H1 (cell line): ENCODE measurements around the gene PNMA8B. TPM values are rescaled to one million over a fixed set of nuclear protein-coding genes. Genes with fewer than 3 reads are reported as not detected.

Experiments used
- ATF2 ChIP-seq: IDR thresholded peaks from 2 replicates; pipeline ENCODE4 v1.6.1; 2012; ENCODE audit warnings: low read length, inconsistent platforms
- BRCA1 ChIP-seq: IDR thresholded peaks from 2 replicates; pipeline ENCODE4 v1.6.1; 2012; ENCODE audit warnings: low read depth, low read length, improper control_type of control experiment
- GABPA ChIP-seq: IDR thresholded peaks from 2 replicates; pipeline ENCODE4 v1.6.1; 2011; ENCODE audit warnings: mild to moderate bottlenecking, low read length, moderate library complexity, borderline replicate concordance; ENCODE audit not compliant: insufficient read depth
- RXRA ChIP-seq: IDR thresholded peaks from 2 replicates; pipeline ENCODE4 v1.6.1; 2011; ENCODE audit warnings: low read depth, mild to moderate bottlenecking, low read length, moderate library complexity; ENCODE audit not compliant: insufficient read depth
- SIX5 ChIP-seq: IDR thresholded peaks from 2 replicates; pipeline ENCODE4 v1.6.1; 2011; ENCODE audit warnings: mild to moderate bottlenecking, low read depth, low read length
- SP4 ChIP-seq: IDR thresholded peaks from 2 replicates; pipeline ENCODE4 v1.6.1; 2012; ENCODE audit warnings: low read length, inconsistent platforms
- TAF1 ChIP-seq: IDR thresholded peaks from 2 replicates; pipeline ENCODE4 v1.6.1; 2011; ENCODE audit warnings: mild to moderate bottlenecking, low read depth, low read length
- USF2 ChIP-seq: IDR thresholded peaks from 2 replicates; pipeline ENCODE4 v1.6.1; 2011; ENCODE audit warnings: low read length, improper control_type of control experiment
- polyA plus RNA-seq, 7 experiments: library from polyadenylated mRNA; depleted of rRNA in 3 of 7; stranded (reverse) in 5 of 7; unstranded in 2 of 7; fragments of >200 nt in 5 of 7; fragments of 200-250 nt in 2 of 7; gene quantifications; 1 replicate in 5 of 7; 2 replicates in 1 of 7; 4 replicates in 1 of 7; pipeline versions ENCODE4 v1.2.1 to v1.2.3, GENCODE V29; 2011 to 2013; ENCODE audit warnings: missing spikeins in 2 of 7, mixed read lengths in 2 of 7
- total RNA-seq: library from RNA; stranded (reverse); fragmentation: NEBNext Ultra II Directional; extraction: Animal tissue kit (Norgen Biotek cat#: 25700); gene quantifications from 2 replicates; pipeline ENCODE4 v1.2.1, GENCODE V29; 2021

PNMA8B gene
- total and polyA plus RNA-seq, 2 of the 8 experiments (the other 6 are each of a cell fraction or from before 2014, with no cell fraction given) = 0.48 to 1.4 TPM

- TF ChIP-seq ATF2 (no peak), GABPA (no peak), SP4 (no peak), RXRA (no peak), SIX5 (no peak), BRCA1 (no peak), TAF1 (no peak), USF2 (no peak)
- TF ChIP-seq, all 59 proteins: peak for 0
These were observed 8.4 kb downstream of the PNMA8B start (continued) for GRCh38 chr19:46487178-46487801.
